GM12878 (cell line): Measurements from ENCODE around the gene UBE2O. TPM values are rescaled to one million over a fixed set of nuclear protein-coding genes. Genes with fewer than 3 reads are reported as not detected.
A peak's percentile ranks its signal among the peaks of the same experiment; 100 is the strongest.

ENCODE experiments used
- CBFB ChIP-seq: IDR thresholded peaks from 2 replicates; pipeline ENCODE4 v1.6.1; 2016; ENCODE audit warnings: antibody characterized with exemption, low read depth
- CBX5 ChIP-seq: sonication (generic); IDR thresholded peaks from 2 replicates; pipeline ENCODE4 v1.6.1; 2016; ENCODE audit warnings: low read depth, moderate library complexity, mild to moderate bottlenecking, inconsistent platforms
- CEBPB ChIP-seq, 2 experiments: fragments of 150-350 bp in 1 of 2; IDR thresholded peaks; 2 replicates each; pipeline ENCODE4 v1.6.1; 2012 to 2014; ENCODE audit warnings: low read depth in 2 of 2, low read length in 2 of 2, borderline replicate concordance in 1 of 2, inconsistent platforms in 1 of 2
- CREM ChIP-seq: IDR thresholded peaks from 2 replicates; pipeline ENCODE4 v1.6.1; 2014; ENCODE audit warnings: antibody characterized with exemption, low read depth
- DPF2 ChIP-seq: fragments of 450-650 bp; IDR thresholded peaks from 2 replicates; pipeline ENCODE4 v1.6.1; 2017; ENCODE audit warnings: mild to moderate bottlenecking
- HDGF ChIP-seq: fragments of 450-650 bp; IDR thresholded peaks from 2 replicates; pipeline ENCODE4 v1.6.1; 2016; ENCODE audit warnings: antibody characterized with exemption
- IKZF2 ChIP-seq, 2 experiments: fragments of 450-650 bp; IDR thresholded peaks; 2 replicates each; pipeline ENCODE4 v1.6.1; 2017; ENCODE audit warnings: mild to moderate bottlenecking in 2 of 2, moderate library complexity in 2 of 2
- KLF5 ChIP-seq: fragments of 450-650 bp; IDR thresholded peaks from 2 replicates; pipeline ENCODE4 v1.6.1; 2014; ENCODE audit warnings: mild to moderate bottlenecking; ENCODE audit not compliant: partially characterized antibody
- MTA2 ChIP-seq: fragments of 450-650 bp; IDR thresholded peaks from 2 replicates; pipeline ENCODE4 v1.6.1; 2016; ENCODE audit warnings: low read depth, mild to moderate bottlenecking, moderate library complexity
- NBN ChIP-seq: fragments of 450-650 bp; IDR thresholded peaks from 2 replicates; pipeline ENCODE4 v1.6.1; 2016
- NFYA ChIP-seq: IDR thresholded peaks from 2 replicates; pipeline ENCODE4 v1.6.1; 2011; ENCODE audit warnings: low read depth, mild to moderate bottlenecking, low read length, improper control_type of control experiment, borderline replicate concordance
- NR2C1 ChIP-seq: fragments of 450-650 bp; IDR thresholded peaks from 2 replicates; pipeline ENCODE4 v1.6.1; 2017; ENCODE audit warnings: antibody characterized with exemption, mild to moderate bottlenecking, moderate library complexity
- NR2F1 ChIP-seq: fragments of 450-650 bp; conservative IDR thresholded peaks from 2 replicates; pipeline ENCODE4 v1.6.1; 2017; ENCODE audit warnings: mild to moderate bottlenecking
- POLR2AphosphoS5 ChIP-seq: IDR thresholded peaks from 2 replicates; pipeline ENCODE4 v1.6.1; 2011; ENCODE audit warnings: mild to moderate bottlenecking, low read length, inconsistent platforms
- RAD21 ChIP-seq: IDR thresholded peaks from 2 replicates; pipeline ENCODE4 v1.6.1; 2011; ENCODE audit warnings: mild to moderate bottlenecking, low read depth, low read length, moderate library complexity; ENCODE audit not compliant: insufficient read depth
- RAD51 ChIP-seq: fragments of 450-650 bp; IDR thresholded peaks from 2 replicates; pipeline ENCODE4 v1.6.1; 2016; ENCODE audit warnings: moderate library complexity, mild to moderate bottlenecking, inconsistent platforms
- RELA ChIP-seq: fragments of 450-650 bp; IDR thresholded peaks from 2 replicates; pipeline ENCODE4 v1.8.0; 2014; ENCODE audit warnings: borderline replicate concordance; ENCODE audit not compliant: partially characterized antibody
- SIX5 ChIP-seq: IDR thresholded peaks from 2 replicates; pipeline ENCODE4 v1.6.1; 2011; ENCODE audit warnings: mild to moderate bottlenecking, low read depth, low read length, moderate library complexity; ENCODE audit not compliant: severe bottlenecking
- SP1 ChIP-seq: IDR thresholded peaks from one replicate; pipeline ENCODE4 v1.6.1; 2011; ENCODE audit warnings: low read depth, low read length
- SUPT20H ChIP-seq: IDR thresholded peaks from 2 replicates; pipeline ENCODE4 v1.6.1; 2011; ENCODE audit warnings: low read depth, mild to moderate bottlenecking, low read length, moderate library complexity, borderline replicate concordance; ENCODE audit not compliant: control insufficient read depth
- YBX1 ChIP-seq: fragments of 450-650 bp; IDR thresholded peaks from 2 replicates; pipeline ENCODE4 v1.6.1; 2016; ENCODE audit warnings: antibody characterized with exemption
- ZBED1 ChIP-seq: IDR thresholded peaks from 2 replicates; pipeline ENCODE4 v1.6.1; 2016; ENCODE audit warnings: borderline replicate concordance
- ZNF274 ChIP-seq: IDR thresholded peaks from one replicate; pipeline ENCODE4 v1.8.0; 2011; ENCODE audit not compliant: insufficient read length, insufficient read depth
- ZNF384 ChIP-seq: IDR thresholded peaks from 2 replicates; pipeline ENCODE4 v1.6.1; 2012; ENCODE audit warnings: low read depth, mild to moderate bottlenecking, low read length, improper control_type of control experiment, borderline replicate concordance
- polyA plus RNA-seq, 11 experiments: library from polyadenylated mRNA; depleted of rRNA in 4 of 11; unstranded in 6 of 11; stranded (reverse) in 5 of 11; fragments of >200 nt; fragmentation: Nextera tagmentation in 4 of 11; fragmentation: Illumina TruSeq in 1 of 11; extraction: Ambion mirVana in 4 of 11; extraction: Trizol in 1 of 11; gene quantifications; 1 replicate in 1 of 11; 2 replicates in 10 of 11; pipeline versions ENCODE4 v1.2.1 to v1.2.3, GENCODE V29; 2011 to 2016; ENCODE audit warnings: inconsistent platforms in 2 of 11, missing spikeins in 2 of 11, low read depth in 1 of 11
- total RNA-seq, 4 experiments: library from RNA; depleted of rRNA in 3 of 4; stranded (reverse); fragments of >200 nt in 3 of 4; fragmentation: Illumina TruSeq in 1 of 4; extraction: Trizol in 1 of 4; gene quantifications; 2 replicates each; pipeline versions ENCODE4 v1.2.1 to v1.2.3, GENCODE V29; 2013 to 2021
- TF ChIP-seq, protein P1 (sequence below): fragments of 450-650 bp; IDR thresholded peaks from 2 replicates; pipeline ENCODE4 v1.6.1; 2017; ENCODE audit warnings: antibody characterized with exemption, mild to moderate bottlenecking, moderate library complexity
- TF ChIP-seq, protein P2 (sequence below): fragments of 450-650 bp; IDR thresholded peaks from 2 replicates; pipeline ENCODE4 v1.6.1; 2017; ENCODE audit warnings: mild to moderate bottlenecking, moderate library complexity

The UBE2O gene
- total and polyA plus RNA-seq, 10 of the 15 experiments (the other 5 are each of a cell fraction or from before 2014, with no cell fraction given): 2.1 to 39.0 (median 14.1) TPM

DNA sequence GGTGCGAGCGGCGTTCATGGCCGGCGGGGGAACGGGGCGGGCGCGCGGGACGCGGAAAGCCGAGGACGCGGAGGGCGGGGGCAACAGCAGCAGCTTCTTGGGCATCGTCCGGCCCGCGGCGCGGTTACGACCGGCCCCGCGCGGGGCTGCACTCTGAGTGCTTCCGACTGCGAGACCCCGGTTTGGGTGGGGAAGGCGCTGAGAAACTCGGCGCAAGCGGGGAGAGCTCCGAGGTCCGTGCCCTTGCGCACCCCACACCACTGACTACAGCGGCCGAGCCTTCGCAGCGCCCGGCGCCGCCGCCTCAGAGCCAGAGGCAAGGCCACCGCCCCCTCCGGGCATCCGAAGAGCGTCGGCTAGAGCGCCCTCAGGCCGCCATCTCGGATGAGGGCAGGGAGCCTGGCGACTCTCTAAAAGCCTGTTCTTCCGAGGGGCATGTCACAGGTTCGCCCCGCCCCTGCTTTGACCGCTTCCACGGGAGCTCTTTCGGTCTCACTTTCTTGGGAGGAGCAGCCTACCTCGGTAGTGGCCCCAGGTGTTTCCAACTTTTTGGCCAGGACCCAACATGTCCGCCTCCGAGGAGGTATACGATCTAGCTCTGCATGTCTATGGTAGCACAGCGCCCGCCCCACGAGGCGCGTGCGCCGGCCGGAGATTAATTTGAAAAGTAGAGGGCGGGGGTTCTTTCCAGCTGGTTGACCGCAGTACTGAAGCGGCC, 99.2 kb downstream of the UBE2O start, which contains the start of gene PRPSAP1 (continued):
- TF ChIP-seq CBFB: peak; percentile 46; the same call in 1 of the 2 replicates
- TF ChIP-seq RAD51: 0 out of 2 replicates have a peak, but pooled peaks have one; percentile 25
- no peak for TF ChIP-seq CEBPB (IDR thresholded peaks at IDR 0.05; ENCODE audit: borderline replicate concordance in 1 of 2, low read depth in 2 of 2, low read length in 2 of 2)
- no peak for TF ChIP-seq YBX1
- TF ChIP-seq NBN: peak; percentile 96
- TF ChIP-seq DPF2: no peak
- TF ChIP-seq NR2C1: peak; percentile 94
- no peak for TF ChIP-seq ZBED1
- peak; percentile 85 for TF ChIP-seq POLR2AphosphoS5
- TF ChIP-seq RELA: peak; percentile 85
- TF ChIP-seq, protein P1, sequence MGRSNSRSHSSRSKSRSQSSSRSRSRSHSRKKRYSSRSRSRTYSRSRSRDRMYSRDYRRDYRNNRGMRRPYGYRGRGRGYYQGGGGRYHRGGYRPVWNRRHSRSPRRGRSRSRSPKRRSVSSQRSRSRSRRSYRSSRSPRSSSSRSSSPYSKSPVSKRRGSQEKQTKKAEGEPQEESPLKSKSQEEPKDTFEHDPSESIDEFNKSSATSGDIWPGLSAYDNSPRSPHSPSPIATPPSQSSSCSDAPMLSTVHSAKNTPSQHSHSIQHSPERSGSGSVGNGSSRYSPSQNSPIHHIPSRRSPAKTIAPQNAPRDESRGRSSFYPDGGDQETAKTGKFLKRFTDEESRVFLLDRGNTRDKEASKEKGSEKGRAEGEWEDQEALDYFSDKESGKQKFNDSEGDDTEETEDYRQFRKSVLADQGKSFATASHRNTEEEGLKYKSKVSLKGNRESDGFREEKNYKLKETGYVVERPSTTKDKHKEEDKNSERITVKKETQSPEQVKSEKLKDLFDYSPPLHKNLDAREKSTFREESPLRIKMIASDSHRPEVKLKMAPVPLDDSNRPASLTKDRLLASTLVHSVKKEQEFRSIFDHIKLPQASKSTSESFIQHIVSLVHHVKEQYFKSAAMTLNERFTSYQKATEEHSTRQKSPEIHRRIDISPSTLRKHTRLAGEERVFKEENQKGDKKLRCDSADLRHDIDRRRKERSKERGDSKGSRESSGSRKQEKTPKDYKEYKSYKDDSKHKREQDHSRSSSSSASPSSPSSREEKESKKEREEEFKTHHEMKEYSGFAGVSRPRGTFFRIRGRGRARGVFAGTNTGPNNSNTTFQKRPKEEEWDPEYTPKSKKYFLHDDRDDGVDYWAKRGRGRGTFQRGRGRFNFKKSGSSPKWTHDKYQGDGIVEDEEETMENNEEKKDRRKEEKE: no peak
- 0 out of 2 replicates have a peak, but pooled peaks have one; percentile 20 for TF ChIP-seq HDGF
- no peak for TF ChIP-seq CBX5
- TF ChIP-seq IKZF2 (IDR thresholded peaks at IDR 0.05): peak in 1 of 2 experiments; percentile 32; a peak in 1 of 4 replicates
- peak; percentile 64 for TF ChIP-seq SIX5
- TF ChIP-seq SP1: peak; percentile 13
- no peak for TF ChIP-seq ZNF274
- TF ChIP-seq KLF5: peak; percentile 54
- 0 out of 2 replicates have a peak, but pooled peaks have one; percentile 42 for TF ChIP-seq NR2F1
- no peak for TF ChIP-seq ZNF384
- TF ChIP-seq MTA2: peak; percentile 34
- TF ChIP-seq, protein P2, sequence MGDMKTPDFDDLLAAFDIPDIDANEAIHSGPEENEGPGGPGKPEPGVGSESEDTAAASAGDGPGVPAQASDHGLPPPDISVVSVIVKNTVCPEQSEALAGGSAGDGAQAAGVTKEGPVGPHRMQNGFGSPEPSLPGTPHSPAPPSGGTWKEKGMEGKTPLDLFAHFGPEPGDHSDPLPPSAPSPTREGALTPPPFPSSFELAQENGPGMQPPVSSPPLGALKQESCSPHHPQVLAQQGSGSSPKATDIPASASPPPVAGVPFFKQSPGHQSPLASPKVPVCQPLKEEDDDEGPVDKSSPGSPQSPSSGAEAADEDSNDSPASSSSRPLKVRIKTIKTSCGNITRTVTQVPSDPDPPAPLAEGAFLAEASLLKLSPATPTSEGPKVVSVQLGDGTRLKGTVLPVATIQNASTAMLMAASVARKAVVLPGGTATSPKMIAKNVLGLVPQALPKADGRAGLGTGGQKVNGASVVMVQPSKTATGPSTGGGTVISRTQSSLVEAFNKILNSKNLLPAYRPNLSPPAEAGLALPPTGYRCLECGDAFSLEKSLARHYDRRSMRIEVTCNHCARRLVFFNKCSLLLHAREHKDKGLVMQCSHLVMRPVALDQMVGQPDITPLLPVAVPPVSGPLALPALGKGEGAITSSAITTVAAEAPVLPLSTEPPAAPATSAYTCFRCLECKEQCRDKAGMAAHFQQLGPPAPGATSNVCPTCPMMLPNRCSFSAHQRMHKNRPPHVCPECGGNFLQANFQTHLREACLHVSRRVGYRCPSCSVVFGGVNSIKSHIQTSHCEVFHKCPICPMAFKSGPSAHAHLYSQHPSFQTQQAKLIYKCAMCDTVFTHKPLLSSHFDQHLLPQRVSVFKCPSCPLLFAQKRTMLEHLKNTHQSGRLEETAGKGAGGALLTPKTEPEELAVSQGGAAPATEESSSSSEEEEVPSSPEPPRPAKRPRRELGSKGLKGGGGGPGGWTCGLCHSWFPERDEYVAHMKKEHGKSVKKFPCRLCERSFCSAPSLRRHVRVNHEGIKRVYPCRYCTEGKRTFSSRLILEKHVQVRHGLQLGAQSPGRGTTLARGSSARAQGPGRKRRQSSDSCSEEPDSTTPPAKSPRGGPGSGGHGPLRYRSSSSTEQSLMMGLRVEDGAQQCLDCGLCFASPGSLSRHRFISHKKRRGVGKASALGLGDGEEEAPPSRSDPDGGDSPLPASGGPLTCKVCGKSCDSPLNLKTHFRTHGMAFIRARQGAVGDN: peak; percentile 63; the same call in 1 of the 2 replicates
- no peak for TF ChIP-seq RAD21
- TF ChIP-seq CREM: peak; percentile 86
- no peak for TF ChIP-seq SUPT20H
- no peak for TF ChIP-seq NFYA
